Stimulated activated naive CD8-positive, alpha-beta T cell treated with anti-CD3 and anti-CD28 coated beads, Interleukin-15, Interleukin-2, amounts not matched to agents 100 ng/mL and 50 ng/mL, for 24 hours (primary cell): ENCODE results near the gene TRMT1.
A peak's percentile ranks its signal among the peaks of the same experiment; 100 is the strongest.

Experiments used
- H3K27ac Mint-ChIP-seq: one replicate; pipeline ENCODE4 v1.8.0; 2021; ENCODE audit warnings: mild to moderate bottlenecking, mixed read lengths
- H3K27me3 Mint-ChIP-seq: one replicate; pipeline ENCODE4 v1.8.0; 2021; ENCODE audit warnings: mixed read lengths
- H3K36me3 Mint-ChIP-seq: one replicate; pipeline ENCODE4 v1.8.0; 2021; ENCODE audit warnings: low read depth, mixed read lengths
- H3K4me1 Mint-ChIP-seq: one replicate; pipeline ENCODE4 v1.8.0; 2021; ENCODE audit warnings: low read depth, mixed read lengths
- H3K4me3 Mint-ChIP-seq: one replicate; pipeline ENCODE4 v1.8.0; 2021; ENCODE audit warnings: mild to moderate bottlenecking, mixed read lengths
- H3K9me3 Mint-ChIP-seq: one replicate; pipeline ENCODE4 v1.8.0; 2021; ENCODE audit warnings: mixed read lengths

The TRMT1 gene

GRCh38 chr19:13137290-13137794 is 20.8 kb upstream of the TRMT1 start:
- no peaks in the 10 kb centered on the region for H3K27me3 Mint-ChIP-seq
- peaks cover 44% of the 10 kb centered on the region for H3K36me3 Mint-ChIP-seq
- H3K4me3 Mint-ChIP-seq: no peak overlapping the region
- H3K4me1 Mint-ChIP-seq: peaks cover 28% of the 10 kb centered on the region
- no peaks in the 10 kb centered on the region for H3K9me3 Mint-ChIP-seq
- no peak overlapping the region for H3K27ac Mint-ChIP-seq

- peaks cover 49% of the 10 kb centered on the region for H3K36me3 Mint-ChIP-seq
Observed at GRCh38 chr19:13135068-13136062, 18.8 kb upstream of the TRMT1 start.

GRCh38 chr19:13134626-13135025 is 18.1 kb upstream of the TRMT1 start:
- Mint-ChIP-seq H3K4me1 (peaks cover 40% of the 10 kb centered on the region), H3K27ac (peak overlapping the region; percentile 40), H3K9me3 (no peaks in the 10 kb centered on the region), H3K4me3 (no peak overlapping the region), H3K27me3 (no peaks in the 10 kb centered on the region), H3K36me3 (peaks cover 54% of the 10 kb centered on the region)

More at GRCh38 chr19:13135068-13136062, 18.8 kb upstream of the TRMT1 start:
- Mint-ChIP-seq H3K27ac (peak overlapping the region; percentile 40), H3K4me3 (no peak overlapping the region), H3K9me3 (no peaks in the 10 kb centered on the region), H3K27me3 (no peaks in the 10 kb centered on the region), H3K4me1 (peaks cover 42% of the 10 kb centered on the region)

- Mint-ChIP-seq H3K4me3 (peak overlapping the region; percentile 80), H3K27ac (peak overlapping the region; percentile 99), H3K9me3 (no peaks in the 10 kb centered on the region), H3K36me3 (peaks cover 51% of the 10 kb centered on the region), H3K4me1 (peaks cover 43% of the 10 kb centered on the region), H3K27me3 (no peaks in the 10 kb centered on the region)
Observed at GRCh38 chr19:13133241-13133870, 16.8 kb upstream of the TRMT1 start.

- H3K4me3 Mint-ChIP-seq: peak overlapping the region; percentile 80
- H3K4me1 Mint-ChIP-seq: peaks cover 49% of the 10 kb centered on the region
- H3K27me3 Mint-ChIP-seq: no peaks in the 10 kb centered on the region
- peaks cover 46% of the 10 kb centered on the region for H3K36me3 Mint-ChIP-seq
- peak overlapping the region; percentile 99 for H3K27ac Mint-ChIP-seq
- H3K9me3 Mint-ChIP-seq: no peaks in the 10 kb centered on the region
Observed at GRCh38 chr19:13132471-13133180, 16.1 kb upstream of the TRMT1 start.

- H3K4me1 Mint-ChIP-seq: peaks cover 56% of the 10 kb centered on the region
- H3K27ac Mint-ChIP-seq: peak overlapping the region; percentile 99
- peaks cover 35% of the 10 kb centered on the region for H3K36me3 Mint-ChIP-seq
- no peak overlapping the region for H3K4me3 Mint-ChIP-seq
- no peaks in the 10 kb centered on the region for H3K27me3 Mint-ChIP-seq
- no peaks in the 10 kb centered on the region for H3K9me3 Mint-ChIP-seq
Observed at GRCh38 chr19:13130886-13131490, 14.4 kb upstream of the TRMT1 start.

GRCh38 chr19:13129384-13129783 is 12.8 kb upstream of the TRMT1 start:
- H3K27ac Mint-ChIP-seq: no peak overlapping the region
- H3K4me1 Mint-ChIP-seq: peaks cover 53% of the 10 kb centered on the region
- no peaks in the 10 kb centered on the region for H3K27me3 Mint-ChIP-seq
- peaks cover 34% of the 10 kb centered on the region for H3K36me3 Mint-ChIP-seq
- H3K4me3 Mint-ChIP-seq: no peak overlapping the region
- no peaks in the 10 kb centered on the region for H3K9me3 Mint-ChIP-seq

GRCh38 chr19:13128583-13128982 is 12.0 kb upstream of the TRMT1 start:
- Mint-ChIP-seq H3K4me1 (peaks cover 49% of the 10 kb centered on the region), H3K36me3 (peaks cover 29% of the 10 kb centered on the region), H3K9me3 (no peaks in the 10 kb centered on the region), H3K4me3 (no peak overlapping the region), H3K27me3 (no peaks in the 10 kb centered on the region), H3K27ac (peak overlapping the region; percentile 70)

GRCh38 chr19:13127811-13128575 is 11.5 kb upstream of the TRMT1 start:
- Mint-ChIP-seq H3K27me3 (no peaks in the 10 kb centered on the region), H3K36me3 (peaks cover 26% of the 10 kb centered on the region), H3K9me3 (no peaks in the 10 kb centered on the region), H3K4me3 (no peak overlapping the region), H3K4me1 (peaks cover 48% of the 10 kb centered on the region), H3K27ac (no peak overlapping the region)

GRCh38 chr19:13127051-13127450 is 10.5 kb upstream of the TRMT1 start:
- Mint-ChIP-seq H3K27me3 (no peaks in the 10 kb centered on the region), H3K4me3 (no peak overlapping the region), H3K4me1 (peaks cover 48% of the 10 kb centered on the region), H3K27ac (no peak overlapping the region), H3K36me3 (peaks cover 26% of the 10 kb centered on the region), H3K9me3 (no peaks in the 10 kb centered on the region)

GRCh38 chr19:13122980-13123957 is 6.7 kb upstream of the TRMT1 start:
- Mint-ChIP-seq H3K27me3 (no peaks in the 10 kb centered on the region), H3K4me1 (peaks cover 61% of the 10 kb centered on the region), H3K9me3 (no peaks in the 10 kb centered on the region), H3K4me3 (peak overlapping the region; percentile 70), H3K36me3 (peaks cover 18% of the 10 kb centered on the region), H3K27ac (peak overlapping the region; percentile 91)

GRCh38 chr19:13122275-13122878 is 5.8 kb upstream of the TRMT1 start:
- Mint-ChIP-seq H3K4me1 (peaks cover 55% of the 10 kb centered on the region), H3K36me3 (peaks cover 18% of the 10 kb centered on the region)

More at GRCh38 chr19:13122275-13122878, 5.8 kb upstream of the TRMT1 start:
- peak overlapping the region; percentile 70 for H3K4me3 Mint-ChIP-seq
- peak overlapping the region; percentile 91 for H3K27ac Mint-ChIP-seq
- no peaks in the 10 kb centered on the region for H3K9me3 Mint-ChIP-seq
- no peaks in the 10 kb centered on the region for H3K27me3 Mint-ChIP-seq
